Mammary epithelial cell (primary cell): ENCODE results near the gene BRD3.
"Not testable (repeated sequence)": the region's sequence is repeated elsewhere in the genome, so short reads cannot be mapped to it uniquely, and the experiment has no call there.

Experiments used
- EZH2 ChIP-seq: IDR thresholded peaks from 2 replicates; pipeline ENCODE4 v1.6.1; 2012; ENCODE audit warnings: low read length, inconsistent platforms, borderline replicate concordance
- TF ChIP-seq, protein P1 (sequence below), 2 donors: IDR thresholded peaks in 1 of 2; conservative IDR thresholded peaks in 1 of 2; 2 replicates each; pipeline ENCODE4 v1.5.1; 2011 to 2012; ENCODE audit warnings: inconsistent platforms in 2 of 2, low read length in 2 of 2, mild to moderate bottlenecking in 2 of 2, control low read depth in 1 of 2, low read depth in 1 of 2; ENCODE audit not compliant: insufficient read depth in 1 of 2; ENCODE audit errors: extremely low read depth in 1 of 2

GRCh38 chr9:134075689-134076088 lies 7.9 kb upstream of the BRD3 start:
- TF ChIP-seq, protein P1, sequence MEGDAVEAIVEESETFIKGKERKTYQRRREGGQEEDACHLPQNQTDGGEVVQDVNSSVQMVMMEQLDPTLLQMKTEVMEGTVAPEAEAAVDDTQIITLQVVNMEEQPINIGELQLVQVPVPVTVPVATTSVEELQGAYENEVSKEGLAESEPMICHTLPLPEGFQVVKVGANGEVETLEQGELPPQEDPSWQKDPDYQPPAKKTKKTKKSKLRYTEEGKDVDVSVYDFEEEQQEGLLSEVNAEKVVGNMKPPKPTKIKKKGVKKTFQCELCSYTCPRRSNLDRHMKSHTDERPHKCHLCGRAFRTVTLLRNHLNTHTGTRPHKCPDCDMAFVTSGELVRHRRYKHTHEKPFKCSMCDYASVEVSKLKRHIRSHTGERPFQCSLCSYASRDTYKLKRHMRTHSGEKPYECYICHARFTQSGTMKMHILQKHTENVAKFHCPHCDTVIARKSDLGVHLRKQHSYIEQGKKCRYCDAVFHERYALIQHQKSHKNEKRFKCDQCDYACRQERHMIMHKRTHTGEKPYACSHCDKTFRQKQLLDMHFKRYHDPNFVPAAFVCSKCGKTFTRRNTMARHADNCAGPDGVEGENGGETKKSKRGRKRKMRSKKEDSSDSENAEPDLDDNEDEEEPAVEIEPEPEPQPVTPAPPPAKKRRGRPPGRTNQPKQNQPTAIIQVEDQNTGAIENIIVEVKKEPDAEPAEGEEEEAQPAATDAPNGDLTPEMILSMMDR (conservative IDR thresholded peaks at IDR 0.05 in 1 of 2, IDR thresholded peaks at IDR 0.05 in 1 of 2; ENCODE audit: extremely low read depth in 1 of 2, insufficient read depth in 1 of 2, low read depth in 1 of 2, low read length in 2 of 2): not testable (repeated sequence)
- not testable (repeated sequence) for TF ChIP-seq EZH2
